Epithelial cell of esophagus (primary cell): Measurements from ENCODE around the gene LRMDA.
A peak's percentile ranks its signal among the peaks of the same experiment; 100 is the strongest.

Source experiments
- DNase-seq: peaks from one replicate; pipeline ENCODE4 v3.0.0; 2010; ENCODE audit warnings: low read depth
- H3K4me3 ChIP-seq: 2 replicates; pipeline ENCODE4 v1.5.1; 2011; ENCODE audit warnings: mild to moderate bottlenecking, low read length, control low read depth
- CTCF ChIP-seq: IDR thresholded peaks from 2 replicates; pipeline ENCODE4 v1.5.1; 2011; ENCODE audit warnings: low read depth, mild to moderate bottlenecking, low read length, control low read depth, inconsistent platforms; ENCODE audit not compliant: insufficient read depth; ENCODE audit errors: missing control alignments

The LRMDA gene

DNA sequence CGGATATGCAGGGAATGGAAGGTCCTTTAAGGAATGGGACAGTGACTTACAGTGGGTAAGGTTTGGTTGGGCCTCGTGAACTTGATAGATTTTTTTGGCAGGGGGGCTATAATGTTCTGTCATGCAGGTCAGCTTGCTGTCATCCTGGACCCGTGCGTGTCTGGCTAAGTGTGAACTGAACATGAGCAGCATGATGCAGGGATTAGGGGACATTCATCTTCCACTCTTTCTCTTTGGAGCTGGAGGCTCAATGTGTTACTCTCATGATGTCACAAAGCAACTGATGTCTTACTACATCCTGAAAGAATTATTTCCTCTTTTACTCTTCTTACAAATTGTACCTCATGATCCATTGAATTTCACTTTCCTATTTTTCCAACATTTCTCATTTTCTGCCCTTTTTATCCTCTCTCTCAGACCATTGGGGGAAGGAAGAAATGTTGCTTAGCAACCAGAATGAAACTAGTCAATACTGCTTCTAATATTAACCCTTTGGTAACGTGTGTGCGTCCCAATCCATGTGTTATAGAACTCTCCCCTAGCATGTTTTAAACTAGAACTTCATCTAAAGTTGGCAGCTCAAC is 549.1 kb downstream of the LRMDA start:
- no peak for DNase-seq
- no peak for TF ChIP-seq CTCF
- H3K4me3 ChIP-seq: no peak overlapping the region

- DNase-seq: peak; percentile 24
- TF ChIP-seq CTCF: no peak
- H3K4me3 ChIP-seq: no peak overlapping the region
Measured at GRCh38 chr10:75982611-75983369, 551.4 kb downstream of the LRMDA start.

DNA sequence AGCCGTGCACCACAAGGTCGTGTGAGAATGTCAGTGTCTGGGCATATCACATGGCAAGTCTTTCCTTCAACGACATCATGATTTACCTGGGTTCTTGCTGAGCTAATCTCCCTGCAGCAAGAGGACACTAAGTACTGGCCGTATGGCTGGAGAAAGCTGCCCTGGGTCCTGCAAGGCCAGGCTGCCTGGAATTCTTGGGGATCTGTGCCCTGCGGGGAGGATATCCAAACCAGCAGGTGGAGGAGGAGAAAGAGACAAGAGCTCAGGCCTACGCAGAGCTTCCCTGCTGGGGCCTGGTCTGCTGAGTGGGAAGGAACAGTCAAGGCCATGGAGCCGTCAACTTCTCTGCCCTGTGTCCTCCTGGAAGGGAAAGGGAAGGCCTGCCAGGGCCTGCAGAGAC is 552.6 kb downstream of the LRMDA start:
- TF ChIP-seq CTCF: no peak
- DNase-seq: no peak

DNA sequence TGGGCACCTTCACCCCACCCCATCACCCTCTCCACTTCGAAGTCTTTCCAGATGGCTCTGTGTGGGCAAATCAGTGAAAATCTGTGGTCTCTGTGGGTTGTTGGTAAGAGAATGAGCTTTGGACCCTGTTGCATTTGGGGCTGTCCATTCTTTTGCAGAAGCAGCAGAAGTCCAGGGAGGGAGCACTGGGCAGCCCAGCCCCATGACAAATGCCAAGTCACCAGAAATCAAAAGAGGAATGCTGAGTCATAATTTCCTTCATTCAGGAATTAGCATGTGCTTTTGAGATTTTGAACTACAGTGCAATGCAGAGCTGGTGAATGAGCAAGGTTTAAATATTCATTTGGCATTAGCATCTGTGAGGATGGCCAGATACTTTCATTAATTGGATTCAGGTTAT is 556.2 kb downstream of the LRMDA start:
- no peak for TF ChIP-seq CTCF
- peak; percentile 19 for DNase-seq
- H3K4me3 ChIP-seq: no peak overlapping the region

More for the DNA sequence above, 552.6 kb downstream of the LRMDA start:
- no peak overlapping the region for H3K4me3 ChIP-seq

- TF ChIP-seq CTCF: no peak
- H3K4me3 ChIP-seq: no peak overlapping the region
- DNase-seq: no peak
Measured at GRCh38 chr10:75994357-75995040, 563.1 kb downstream of the LRMDA start.

GRCh38 chr10:75995041-75995430 is 563.6 kb downstream of the LRMDA start:
- TF ChIP-seq CTCF: no peak
- DNase-seq: no peak
- no peak overlapping the region for H3K4me3 ChIP-seq

- DNase-seq: no peak
- no peak overlapping the region for H3K4me3 ChIP-seq
- TF ChIP-seq CTCF: no peak
Measured at GRCh38 chr10:75995720-75996119, 564.3 kb downstream of the LRMDA start.
